D721Med (cell line): ENCODE measurements around the gene TUBAL3.

Experiments
- DNase-seq: peaks from one replicate; pipeline ENCODE4 v3.0.0; 2011; ENCODE audit warnings: low spot score; ENCODE audit not compliant: insufficient read length
- FAIRE-seq: peaks from 2 replicates; lab custom pipeline; 2011; peaks lifted over from hg19 to GRCh38; lab: Jason Lieb, UNC
- CTCF ChIP-seq: IDR thresholded peaks from 2 replicates; pipeline ENCODE4 v1.5.1; 2012; ENCODE audit warnings: mild to moderate bottlenecking, control low read depth; ENCODE audit not compliant: insufficient read depth; ENCODE audit errors: missing control alignments

Gene TUBAL3

GRCh38 chr10:5447611-5448071 lies 43.0 kb upstream of the TUBAL3 start:
- FAIRE-seq (no peak), DNase-seq (no peak)
- TF ChIP-seq CTCF = no peak

- DNase-seq = no peak
- FAIRE-seq = no peak
- no peak for TF ChIP-seq CTCF
These were observed 42.4 kb upstream of the TUBAL3 start for GRCh38 chr10:5447056-5447455.

- no peak for TF ChIP-seq CTCF
- FAIRE-seq = no peak
- DNase-seq = no peak
These were observed 41.8 kb upstream of the TUBAL3 start for GRCh38 chr10:5446390-5446926.

GRCh38 chr10:5445006-5445405 lies 40.4 kb upstream of the TUBAL3 start:
- DNase-seq (no peak), FAIRE-seq (no peak)
- TF ChIP-seq CTCF = no peak

- FAIRE-seq (no peak), DNase-seq (no peak)
- no peak for TF ChIP-seq CTCF
These were observed 38.8 kb upstream of the TUBAL3 start for GRCh38 chr10:5443429-5443828.

GRCh38 chr10:5442990-5443370 lies 38.4 kb upstream of the TUBAL3 start:
- FAIRE-seq = no peak

More at GRCh38 chr10:5442990-5443370, 38.4 kb upstream of the TUBAL3 start:
- DNase-seq = no peak
- TF ChIP-seq CTCF = no peak
